ENCODE data around the gene GPSM3. TPM values are rescaled to one million over a fixed set of nuclear protein-coding genes. Genes with fewer than 3 reads are reported as not detected.

The GPSM3 gene
- total and polyA plus RNA-seq, 2 experiments from 2014 or later, result 4.7 to 5.9 TPM

GRCh38 chr6:32222333-32223230, 30.1 kb upstream of the GPSM3 start (continued):
- TF ChIP-seq, protein P1, sequence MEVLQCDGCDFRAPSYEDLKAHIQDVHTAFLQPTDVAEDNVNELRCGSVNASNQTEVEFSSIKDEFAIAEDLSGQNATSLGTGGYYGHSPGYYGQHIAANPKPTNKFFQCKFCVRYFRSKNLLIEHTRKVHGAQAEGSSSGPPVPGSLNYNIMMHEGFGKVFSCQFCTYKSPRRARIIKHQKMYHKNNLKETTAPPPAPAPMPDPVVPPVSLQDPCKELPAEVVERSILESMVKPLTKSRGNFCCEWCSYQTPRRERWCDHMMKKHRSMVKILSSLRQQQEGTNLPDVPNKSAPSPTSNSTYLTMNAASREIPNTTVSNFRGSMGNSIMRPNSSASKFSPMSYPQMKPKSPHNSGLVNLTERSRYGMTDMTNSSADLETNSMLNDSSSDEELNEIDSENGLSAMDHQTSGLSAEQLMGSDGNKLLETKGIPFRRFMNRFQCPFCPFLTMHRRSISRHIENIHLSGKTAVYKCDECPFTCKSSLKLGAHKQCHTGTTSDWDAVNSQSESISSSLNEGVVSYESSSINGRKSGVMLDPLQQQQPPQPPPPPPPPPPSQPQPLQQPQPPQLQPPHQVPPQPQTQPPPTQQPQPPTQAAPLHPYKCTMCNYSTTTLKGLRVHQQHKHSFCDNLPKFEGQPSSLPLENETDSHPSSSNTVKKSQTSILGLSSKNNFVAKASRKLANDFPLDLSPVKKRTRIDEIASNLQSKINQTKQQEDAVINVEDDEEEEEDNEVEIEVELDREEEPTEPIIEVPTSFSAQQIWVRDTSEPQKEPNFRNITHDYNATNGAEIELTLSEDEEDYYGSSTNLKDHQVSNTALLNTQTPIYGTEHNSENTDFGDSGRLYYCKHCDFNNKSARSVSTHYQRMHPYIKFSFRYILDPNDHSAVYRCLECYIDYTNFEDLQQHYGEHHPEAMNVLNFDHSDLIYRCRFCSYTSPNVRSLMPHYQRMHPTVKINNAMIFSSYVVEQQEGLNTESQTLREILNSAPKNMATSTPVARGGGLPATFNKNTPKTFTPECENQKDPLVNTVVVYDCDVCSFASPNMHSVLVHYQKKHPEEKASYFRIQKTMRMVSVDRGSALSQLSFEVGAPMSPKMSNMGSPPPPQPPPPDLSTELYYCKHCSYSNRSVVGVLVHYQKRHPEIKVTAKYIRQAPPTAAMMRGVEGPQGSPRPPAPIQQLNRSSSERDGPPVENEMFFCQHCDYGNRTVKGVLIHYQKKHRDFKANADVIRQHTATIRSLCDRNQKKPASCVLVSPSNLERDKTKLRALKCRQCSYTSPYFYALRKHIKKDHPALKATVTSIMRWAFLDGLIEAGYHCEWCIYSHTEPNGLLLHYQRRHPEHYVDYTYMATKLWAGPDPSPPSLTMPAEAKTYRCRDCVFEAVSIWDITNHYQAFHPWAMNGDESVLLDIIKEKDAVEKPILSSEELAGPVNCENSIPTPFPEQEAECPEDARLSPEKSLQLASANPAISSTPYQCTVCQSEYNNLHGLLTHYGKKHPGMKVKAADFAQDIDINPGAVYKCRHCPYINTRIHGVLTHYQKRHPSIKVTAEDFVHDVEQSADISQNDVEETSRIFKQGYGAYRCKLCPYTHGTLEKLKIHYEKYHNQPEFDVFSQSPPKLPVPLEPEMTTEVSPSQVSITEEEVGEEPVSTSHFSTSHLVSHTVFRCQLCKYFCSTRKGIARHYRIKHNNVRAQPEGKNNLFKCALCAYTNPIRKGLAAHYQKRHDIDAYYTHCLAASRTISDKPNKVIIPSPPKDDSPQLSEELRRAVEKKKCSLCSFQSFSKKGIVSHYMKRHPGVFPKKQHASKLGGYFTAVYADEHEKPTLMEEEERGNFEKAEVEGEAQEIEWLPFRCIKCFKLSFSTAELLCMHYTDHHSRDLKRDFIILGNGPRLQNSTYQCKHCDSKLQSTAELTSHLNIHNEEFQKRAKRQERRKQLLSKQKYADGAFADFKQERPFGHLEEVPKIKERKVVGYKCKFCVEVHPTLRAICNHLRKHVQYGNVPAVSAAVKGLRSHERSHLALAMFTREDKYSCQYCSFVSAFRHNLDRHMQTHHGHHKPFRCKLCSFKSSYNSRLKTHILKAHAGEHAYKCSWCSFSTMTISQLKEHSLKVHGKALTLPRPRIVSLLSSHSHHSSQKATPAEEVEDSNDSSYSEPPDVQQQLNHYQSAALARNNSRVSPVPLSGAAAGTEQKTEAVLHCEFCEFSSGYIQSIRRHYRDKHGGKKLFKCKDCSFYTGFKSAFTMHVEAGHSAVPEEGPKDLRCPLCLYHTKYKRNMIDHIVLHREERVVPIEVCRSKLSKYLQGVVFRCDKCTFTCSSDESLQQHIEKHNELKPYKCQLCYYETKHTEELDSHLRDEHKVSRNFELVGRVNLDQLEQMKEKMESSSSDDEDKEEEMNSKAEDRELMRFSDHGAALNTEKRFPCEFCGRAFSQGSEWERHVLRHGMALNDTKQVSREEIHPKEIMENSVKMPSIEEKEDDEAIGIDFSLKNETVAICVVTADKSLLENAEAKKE (CRISPR knock-in tag; IDR thresholded peaks at IDR 0.05), result no peak
- TF ChIP-seq ETS1 (IDR thresholded peaks at IDR 0.05) (no peak), NANOG (IDR thresholded peaks at IDR 0.05; ENCODE audit: borderline replicate concordance) (no peak), REST (IDR thresholded peaks at IDR 0.05; ENCODE audit: unreplicated experiment) (no peak), CREB1 (CRISPR knock-in tag; IDR thresholded peaks at IDR 0.05; ENCODE audit: low read depth) (no peak), ZNF114 (CRISPR knock-in tag; IDR thresholded peaks at IDR 0.05) (no peak), EZH2 (IDR thresholded peaks at IDR 0.05; ENCODE audit: low read depth, unreplicated experiment) (no peak)
